Mucosa of descending colon (tissue), 3 donors: ENCODE results near the gene KPTN. TPM values are rescaled to one million over a fixed set of nuclear protein-coding genes. Genes with fewer than 3 reads are reported as not detected.

Experiments
- ATAC-seq: fragments of 200-7000 bp; cut with Tn5 transposase; one replicate; pipeline ENCODE4 v1.9.1; 2020; ENCODE audit warnings: mild to moderate bottlenecking, moderate library complexity
- DNase-seq, 3 donors: peaks; one replicate each; pipeline ENCODE4 v3.0.0-alpha.2; 2020
- H3K36me3 ChIP-seq: fragments of 200-600 bp; one replicate; pipeline ENCODE4 v1.8.0; 2021; ENCODE audit warnings: low read depth, mild to moderate bottlenecking
- H3K4me1 ChIP-seq: fragments of 200-600 bp; one replicate; pipeline ENCODE4 v1.8.0; 2021; ENCODE audit warnings: low read depth, mild to moderate bottlenecking
- H3K4me3 ChIP-seq: fragments of 200-600 bp; one replicate; pipeline ENCODE4 v1.8.0; 2021; ENCODE audit warnings: mild to moderate bottlenecking
- H3K9me3 ChIP-seq: fragments of 200-600 bp; one replicate; pipeline ENCODE4 v1.8.0; 2021; ENCODE audit warnings: mild to moderate bottlenecking
- CTCF ChIP-seq: fragments of 200-600 bp; IDR thresholded peaks from one replicate; pipeline ENCODE4 v1.8.0; 2022; ENCODE audit warnings: antibody characterized with exemption, mild to moderate bottlenecking
- intact Hi-C, 2 donors: fragments of 100-400 bp; cut with DNase I in 1 of 2; cut with micrococcal nuclease in 1 of 2; formaldehyde crosslinking; loops; one replicate each; pipeline versions ENCODE4 v1.11.0 to v1.11.1; 2022; cut with DNase I, micrococcal nuclease
- total RNA-seq, 3 donors: library from RNA; stranded (reverse); fragmentation: NEBNext Ultra II Directional in 2 of 3; extraction: Animal tissue kit (Norgen Biotek cat#: 25700) in 2 of 3; gene quantifications; one replicate each; pipeline versions ENCODE4 v1.2.1 to v1.2.4, GENCODE V29; 2021 to 2023
- donor health status: DM: no; HTN: no; CAD: no; lungs with moderate emphysema.
- donor health status: DM: no; HTN: no; CAD: no.
- donor health status: DM: no; HTN: yes; CAD: no.

The KPTN gene
- total RNA-seq, 3 donors from 2014 or later: 5.5 to 8.9 (median 8.9) TPM

- Histone ChIP-seq H3K4me1 (no peaks in the 10 kb centered on the region), H3K4me3 (no peak overlapping the region), H3K9me3 (no peaks in the 10 kb centered on the region), H3K36me3 (no peaks in the 10 kb centered on the region)
- TF ChIP-seq CTCF: no peak
- DNase-seq (peak in 1 of 3 donors; percentile 48), ATAC-seq (no peak)
- intact Hi-C loops: loop anchor here (5.0 kb wide), 2 partner anchors 258 to 268 kb away; no protein-coding TSS in a partner anchor
These were observed 45.2 kb downstream of the KPTN start for GRCh38 chr19:47438793-47439220.

GRCh38 chr19:47437500-47437899 lies 46.5 kb downstream of the KPTN start:
- ATAC-seq: no peak
- no peak for TF ChIP-seq CTCF

GRCh38 chr19:47436712-47437401 lies 47.2 kb downstream of the KPTN start:
- ATAC-seq: peak; percentile 98
- no peaks in the 10 kb centered on the region for H3K9me3 ChIP-seq
- H3K4me1 ChIP-seq: no peaks in the 10 kb centered on the region
- TF ChIP-seq CTCF: peak; percentile 65
- no peak overlapping the region for H3K4me3 ChIP-seq
- intact Hi-C loops: loop anchor here (5.0 kb wide), 2 partner anchors 260 to 270 kb away; no protein-coding TSS in a partner anchor
- no peaks in the 10 kb centered on the region for H3K36me3 ChIP-seq
- DNase-seq: peak; percentile 77 to 92 (median 86)

More at GRCh38 chr19:47437500-47437899, 46.5 kb downstream of the KPTN start:
- H3K4me3 ChIP-seq: no peak overlapping the region
- no peaks in the 10 kb centered on the region for H3K36me3 ChIP-seq
- intact Hi-C loops: loop anchor here (5.0 kb wide), 2 partner anchors 260 to 270 kb away; no protein-coding TSS in a partner anchor
- H3K9me3 ChIP-seq: no peaks in the 10 kb centered on the region
- DNase-seq: no peak
- no peaks in the 10 kb centered on the region for H3K4me1 ChIP-seq

GRCh38 chr19:47435883-47436417 lies 48.1 kb downstream of the KPTN start:
- no peak for DNase-seq
- H3K4me3 ChIP-seq: no peak overlapping the region
- no peaks in the 10 kb centered on the region for H3K36me3 ChIP-seq
- no peaks in the 10 kb centered on the region for H3K9me3 ChIP-seq
- intact Hi-C loops: loop anchor here (5.0 kb wide), 2 partner anchors 261 to 271 kb away; no protein-coding TSS in a partner anchor
- no peaks in the 10 kb centered on the region for H3K4me1 ChIP-seq
- TF ChIP-seq CTCF: no peak
- no peak for ATAC-seq

- no peak for ATAC-seq
- no peaks in the 10 kb centered on the region for H3K9me3 ChIP-seq
These were observed 48.8 kb downstream of the KPTN start for GRCh38 chr19:47435196-47435595.

More at GRCh38 chr19:47435196-47435595, 48.8 kb downstream of the KPTN start:
- Histone ChIP-seq H3K4me1 (peaks cover 4% of the 10 kb centered on the region), H3K4me3 (no peak overlapping the region), H3K36me3 (no peaks in the 10 kb centered on the region)
- intact Hi-C loops: loop anchor here (5.0 kb wide), 2 partner anchors 262 to 272 kb away; no protein-coding TSS in a partner anchor
- DNase-seq: no peak
- TF ChIP-seq CTCF: no peak
